ENCODE data around the gene STX5. TPM values are rescaled to one million over a fixed set of nuclear protein-coding genes. Genes with fewer than 3 reads are reported as not detected.

The STX5 gene
- total and polyA plus RNA-seq, 9 of the 15 experiments (the other 6 are each of a cell fraction or from before 2014, with no cell fraction given): 2.8 to 28.6 (median 23.7) TPM

DNA sequence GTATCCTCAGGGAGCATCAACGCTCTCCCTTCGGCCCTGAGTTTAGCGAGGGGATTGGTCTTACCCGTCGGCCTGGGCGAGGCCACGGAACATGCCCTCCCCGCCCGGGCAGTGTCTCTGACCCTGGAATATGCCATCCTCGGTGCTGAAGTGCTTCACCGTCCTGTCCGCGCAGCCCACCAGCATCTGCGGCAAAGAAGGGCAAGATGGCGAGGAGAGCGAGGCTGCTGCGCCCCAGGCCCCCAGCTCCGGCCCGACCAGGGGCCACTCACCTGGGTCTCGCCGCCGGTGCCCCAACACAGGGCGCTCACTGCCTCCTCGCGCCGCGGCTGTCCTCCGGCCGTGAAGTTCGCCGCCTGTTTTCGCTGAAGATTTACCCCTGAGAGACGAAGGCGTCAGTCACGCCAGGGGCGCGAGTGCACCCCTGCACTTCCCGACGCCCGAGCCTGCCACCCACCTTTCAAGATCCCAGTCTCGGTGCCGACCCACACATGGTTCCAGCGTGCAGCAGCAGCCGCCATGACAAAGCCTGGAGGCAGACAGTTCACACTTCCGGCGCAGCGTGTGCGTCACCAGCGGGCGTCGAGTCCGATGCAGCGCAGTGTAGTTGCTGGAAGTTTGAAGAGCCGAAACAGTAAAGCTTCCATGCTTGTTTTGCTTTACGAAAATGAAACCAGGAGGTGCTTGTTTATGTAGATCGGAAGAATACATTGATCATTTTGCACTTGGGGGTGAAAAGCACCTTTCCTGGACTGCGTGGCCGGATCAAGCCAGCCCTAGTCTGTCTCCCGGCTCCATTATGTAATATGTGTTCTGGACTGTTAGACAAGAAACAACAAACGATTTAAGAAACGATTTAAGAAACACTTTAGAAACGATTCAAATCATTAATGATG is 7.4 kb upstream of the STX5 start, which contains the start of gene WDR74 (continued):
- TF ChIP-seq, protein P1, sequence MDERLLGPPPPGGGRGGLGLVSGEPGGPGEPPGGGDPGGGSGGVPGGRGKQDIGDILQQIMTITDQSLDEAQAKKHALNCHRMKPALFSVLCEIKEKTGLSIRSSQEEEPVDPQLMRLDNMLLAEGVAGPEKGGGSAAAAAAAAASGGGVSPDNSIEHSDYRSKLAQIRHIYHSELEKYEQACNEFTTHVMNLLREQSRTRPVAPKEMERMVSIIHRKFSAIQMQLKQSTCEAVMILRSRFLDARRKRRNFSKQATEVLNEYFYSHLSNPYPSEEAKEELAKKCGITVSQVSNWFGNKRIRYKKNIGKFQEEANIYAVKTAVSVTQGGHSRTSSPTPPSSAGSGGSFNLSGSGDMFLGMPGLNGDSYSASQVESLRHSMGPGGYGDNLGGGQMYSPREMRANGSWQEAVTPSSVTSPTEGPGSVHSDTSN (CRISPR knock-in tag; IDR thresholded peaks at IDR 0.05; ENCODE audit: low read depth): no peak
- TF ChIP-seq, protein P1 (tag; conservative IDR thresholded peaks at IDR 0.05; ENCODE audit: low read depth): no peak
- peak; percentile 54 for TF ChIP-seq NEUROD1 (IDR thresholded peaks at IDR 0.05; ENCODE audit: borderline replicate concordance, low read depth, low read length, partially characterized antibody)
- TF ChIP-seq POLR2H (tag; IDR thresholded peaks at IDR 0.05; ENCODE audit: low read depth): peak; percentile 4; the same call in 1 of the 2 replicates
- peak; percentile 78 for TF ChIP-seq PCBP1 (IDR thresholded peaks at IDR 0.05; ENCODE audit: low read depth, low read length, poor library complexity, severe bottlenecking)
- no peak for TF ChIP-seq CCAR2 (IDR thresholded peaks at IDR 0.05; ENCODE audit: low read depth, low read length)
- peak; percentile 60 for TF ChIP-seq BRD9 (IDR thresholded peaks at IDR 0.05; ENCODE audit: low read depth, partially characterized antibody)
- TF ChIP-seq HDAC1 (IDR thresholded peaks at IDR 0.05): peak; percentile 97 to 100
- TF ChIP-seq SMAD4 (CRISPR knock-in tag; conservative IDR thresholded peaks at IDR 0.05): no peak; the same call in 1 of the 2 replicates
- peak; percentile 49 for TF ChIP-seq HDAC3 (IDR thresholded peaks at IDR 0.05; ENCODE audit: borderline replicate concordance, partially characterized antibody)
- 0 out of 2 replicates have a peak, but pooled peaks have one; percentile 14 for TF ChIP-seq HLTF (IDR thresholded peaks at IDR 0.05)
- no peak for TF ChIP-seq ZNF717 (CRISPR knock-in tag; IDR thresholded peaks at IDR 0.05)
- TF ChIP-seq, protein P2, sequence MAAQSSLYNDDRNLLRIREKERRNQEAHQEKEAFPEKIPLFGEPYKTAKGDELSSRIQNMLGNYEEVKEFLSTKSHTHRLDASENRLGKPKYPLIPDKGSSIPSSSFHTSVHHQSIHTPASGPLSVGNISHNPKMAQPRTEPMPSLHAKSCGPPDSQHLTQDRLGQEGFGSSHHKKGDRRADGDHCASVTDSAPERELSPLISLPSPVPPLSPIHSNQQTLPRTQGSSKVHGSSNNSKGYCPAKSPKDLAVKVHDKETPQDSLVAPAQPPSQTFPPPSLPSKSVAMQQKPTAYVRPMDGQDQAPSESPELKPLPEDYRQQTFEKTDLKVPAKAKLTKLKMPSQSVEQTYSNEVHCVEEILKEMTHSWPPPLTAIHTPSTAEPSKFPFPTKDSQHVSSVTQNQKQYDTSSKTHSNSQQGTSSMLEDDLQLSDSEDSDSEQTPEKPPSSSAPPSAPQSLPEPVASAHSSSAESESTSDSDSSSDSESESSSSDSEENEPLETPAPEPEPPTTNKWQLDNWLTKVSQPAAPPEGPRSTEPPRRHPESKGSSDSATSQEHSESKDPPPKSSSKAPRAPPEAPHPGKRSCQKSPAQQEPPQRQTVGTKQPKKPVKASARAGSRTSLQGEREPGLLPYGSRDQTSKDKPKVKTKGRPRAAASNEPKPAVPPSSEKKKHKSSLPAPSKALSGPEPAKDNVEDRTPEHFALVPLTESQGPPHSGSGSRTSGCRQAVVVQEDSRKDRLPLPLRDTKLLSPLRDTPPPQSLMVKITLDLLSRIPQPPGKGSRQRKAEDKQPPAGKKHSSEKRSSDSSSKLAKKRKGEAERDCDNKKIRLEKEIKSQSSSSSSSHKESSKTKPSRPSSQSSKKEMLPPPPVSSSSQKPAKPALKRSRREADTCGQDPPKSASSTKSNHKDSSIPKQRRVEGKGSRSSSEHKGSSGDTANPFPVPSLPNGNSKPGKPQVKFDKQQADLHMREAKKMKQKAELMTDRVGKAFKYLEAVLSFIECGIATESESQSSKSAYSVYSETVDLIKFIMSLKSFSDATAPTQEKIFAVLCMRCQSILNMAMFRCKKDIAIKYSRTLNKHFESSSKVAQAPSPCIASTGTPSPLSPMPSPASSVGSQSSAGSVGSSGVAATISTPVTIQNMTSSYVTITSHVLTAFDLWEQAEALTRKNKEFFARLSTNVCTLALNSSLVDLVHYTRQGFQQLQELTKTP (IDR thresholded peaks at IDR 0.05; ENCODE audit: low read depth in 1 of 2, partially characterized antibody in 2 of 2): peak; percentile 6 to 68
- TF ChIP-seq, protein P3, sequence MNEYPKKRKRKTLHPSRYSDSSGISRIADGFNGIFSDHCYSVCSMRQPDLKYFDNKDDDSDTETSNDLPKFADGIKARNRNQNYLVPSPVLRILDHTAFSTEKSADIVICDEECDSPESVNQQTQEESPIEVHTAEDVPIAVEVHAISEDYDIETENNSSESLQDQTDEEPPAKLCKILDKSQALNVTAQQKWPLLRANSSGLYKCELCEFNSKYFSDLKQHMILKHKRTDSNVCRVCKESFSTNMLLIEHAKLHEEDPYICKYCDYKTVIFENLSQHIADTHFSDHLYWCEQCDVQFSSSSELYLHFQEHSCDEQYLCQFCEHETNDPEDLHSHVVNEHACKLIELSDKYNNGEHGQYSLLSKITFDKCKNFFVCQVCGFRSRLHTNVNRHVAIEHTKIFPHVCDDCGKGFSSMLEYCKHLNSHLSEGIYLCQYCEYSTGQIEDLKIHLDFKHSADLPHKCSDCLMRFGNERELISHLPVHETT (CRISPR knock-in tag; conservative IDR thresholded peaks at IDR 0.05 in 1 of 2, IDR thresholded peaks at IDR 0.05 in 1 of 2): no peak; a peak in 1 of 4 replicates
- TF ChIP-seq ZFP36 (IDR thresholded peaks at IDR 0.05; ENCODE audit: low read depth, low read length, partially characterized antibody): no peak
- TF ChIP-seq, protein P4, sequence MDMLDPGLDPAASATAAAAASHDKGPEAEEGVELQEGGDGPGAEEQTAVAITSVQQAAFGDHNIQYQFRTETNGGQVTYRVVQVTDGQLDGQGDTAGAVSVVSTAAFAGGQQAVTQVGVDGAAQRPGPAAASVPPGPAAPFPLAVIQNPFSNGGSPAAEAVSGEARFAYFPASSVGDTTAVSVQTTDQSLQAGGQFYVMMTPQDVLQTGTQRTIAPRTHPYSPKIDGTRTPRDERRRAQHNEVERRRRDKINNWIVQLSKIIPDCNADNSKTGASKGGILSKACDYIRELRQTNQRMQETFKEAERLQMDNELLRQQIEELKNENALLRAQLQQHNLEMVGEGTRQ (CRISPR knock-in tag; IDR thresholded peaks at IDR 0.05): no peak
- TF ChIP-seq PHF20 (IDR thresholded peaks at IDR 0.05; ENCODE audit: partially characterized antibody): peak; percentile 96

All from K562 (cell line).